ENCODE data around the gene COMT. TPM values are rescaled to one million over a fixed set of nuclear protein-coding genes. Genes with fewer than 3 reads are reported as not detected.

The COMT gene
- total and polyA plus RNA-seq, 4 donors: 75.3 to 430 (median 146) TPM

DNA sequence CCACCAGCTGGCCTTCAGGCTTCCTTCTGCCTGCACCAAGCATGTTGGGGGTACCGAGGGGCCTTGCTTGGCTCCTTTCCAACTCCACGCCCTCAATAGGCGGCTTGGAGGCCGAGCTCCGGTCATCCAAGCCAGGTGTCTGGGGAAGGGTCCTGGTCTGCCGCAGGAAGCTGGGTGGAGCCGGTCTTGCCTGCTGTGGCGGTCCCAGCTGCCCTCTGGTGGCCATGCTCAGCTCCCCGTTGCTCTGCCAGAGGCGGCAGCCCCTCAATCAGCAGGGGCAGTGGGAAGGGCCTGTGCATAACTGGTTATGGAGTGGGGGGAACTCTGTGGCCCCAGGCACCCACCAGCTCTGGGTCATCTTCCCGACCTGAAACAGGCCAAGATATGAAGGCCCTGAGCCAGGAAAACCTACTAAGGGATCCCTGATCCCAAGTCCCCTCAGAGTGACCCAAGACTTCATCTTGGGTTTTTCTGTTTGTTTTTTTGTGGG, 71.9 kb downstream of the COMT start:
- peak; percentile 77 for DNase-seq (ENCODE audit: low spot score)
- peaks cover 5 to 41% (median 28%) of the 10 kb centered on the region in 4 donors for H3K4me1 ChIP-seq (ENCODE audit: control insufficient read depth in 4 of 4, insufficient read depth in 4 of 4, low read length in 3 of 4)

DNA sequence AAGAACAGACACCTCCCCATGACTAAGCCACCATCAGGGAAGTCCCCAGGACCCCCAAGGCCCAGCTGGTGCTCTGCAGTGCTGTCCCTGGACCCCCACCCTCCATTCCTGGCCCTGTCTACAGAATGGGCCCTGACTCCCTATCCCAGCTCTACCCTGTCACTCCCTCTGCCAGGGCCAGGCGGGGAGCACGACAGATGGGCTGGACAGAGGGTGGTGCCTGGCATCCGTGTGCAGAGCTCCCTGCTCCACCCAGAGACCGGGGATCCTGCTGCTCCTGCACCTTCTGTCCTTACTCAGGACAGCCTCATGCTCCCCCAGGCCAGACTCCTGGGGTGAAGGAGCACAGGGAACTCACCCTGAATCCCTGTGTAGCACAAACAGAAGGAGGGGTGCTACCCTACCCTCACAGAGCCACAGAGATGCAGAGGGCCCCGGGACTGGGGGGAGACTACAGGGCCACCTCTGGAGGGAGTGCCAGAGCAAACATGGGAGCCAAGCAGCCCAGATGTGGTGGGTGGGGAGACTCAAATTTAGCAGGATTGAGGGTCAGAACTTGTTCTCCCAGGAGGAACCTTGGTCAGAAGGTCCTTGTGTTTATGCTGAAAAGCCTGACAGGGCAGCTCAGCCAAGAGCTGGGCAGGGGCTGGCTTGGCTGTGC, 73.1 kb downstream of the COMT start:
- H3K27ac ChIP-seq (ENCODE audit: low read depth in 1 of 2, low read length in 2 of 2): no peak overlapping the region
- H3K36me3 ChIP-seq (ENCODE audit: control insufficient read depth in 4 of 4, insufficient read depth in 3 of 4, low read depth in 1 of 4, low read length in 3 of 4): no peaks in the 10 kb centered on the region
- no peaks in the 10 kb centered on the region for H3K27me3 ChIP-seq (ENCODE audit: control insufficient read depth in 4 of 4, insufficient read depth in 4 of 4, low read length in 3 of 4)
- H3K4me3 ChIP-seq (ENCODE audit: low read depth in 1 of 3, low read length in 3 of 3): no peak overlapping the region
- WGBS: 43% methylated on average over 5 of the region's 5 CpGs
- H3K4me1 ChIP-seq (ENCODE audit: control insufficient read depth in 4 of 4, insufficient read depth in 4 of 4, low read length in 3 of 4): peaks cover 5 to 41% (median 28%) of the 10 kb centered on the region in 4 donors
- no peak for DNase-seq (ENCODE audit: low spot score)
- TF ChIP-seq HNF4G (IDR thresholded peaks at IDR 0.05) (no peak), RAD21 (IDR thresholded peaks at IDR 0.05) (peak in 1 of 2 donors; percentile 18)
- no peak overlapping the region for H3K9ac ChIP-seq (ENCODE audit: low read depth in 1 of 2, low read length in 2 of 2)
- no peaks in the 10 kb centered on the region for H3K9me3 ChIP-seq (ENCODE audit: control insufficient read depth in 4 of 4, low read length in 3 of 4)

More for the DNA sequence above, 71.9 kb downstream of the COMT start:
- 48% methylated on average over 11 of the region's 11 CpGs for WGBS
- Histone ChIP-seq H3K9me3 (ENCODE audit: control insufficient read depth in 4 of 4, low read length in 3 of 4) (no peaks in the 10 kb centered on the region), H3K36me3 (ENCODE audit: control insufficient read depth in 4 of 4, insufficient read depth in 3 of 4, low read depth in 1 of 4, low read length in 3 of 4) (no peaks in the 10 kb centered on the region), H3K4me3 (ENCODE audit: low read depth in 1 of 3, low read length in 3 of 3) (no peak overlapping the region), H3K27me3 (ENCODE audit: control insufficient read depth in 4 of 4, insufficient read depth in 4 of 4, low read length in 3 of 4) (no peaks in the 10 kb centered on the region), H3K27ac (ENCODE audit: low read depth in 1 of 2, low read length in 2 of 2) (no peak overlapping the region), H3K9ac (ENCODE audit: low read depth in 1 of 2, low read length in 2 of 2) (no peak overlapping the region)
- peak; percentile 68 to 87 for TF ChIP-seq RAD21 (IDR thresholded peaks at IDR 0.05)
- TF ChIP-seq HNF4A (conservative IDR thresholded peaks at IDR 0.05): no peak
- TF ChIP-seq, protein P1, sequence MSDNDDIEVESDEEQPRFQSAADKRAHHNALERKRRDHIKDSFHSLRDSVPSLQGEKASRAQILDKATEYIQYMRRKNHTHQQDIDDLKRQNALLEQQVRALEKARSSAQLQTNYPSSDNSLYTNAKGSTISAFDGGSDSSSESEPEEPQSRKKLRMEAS (IDR thresholded peaks at IDR 0.05): no peak
- TF ChIP-seq, protein P2, sequence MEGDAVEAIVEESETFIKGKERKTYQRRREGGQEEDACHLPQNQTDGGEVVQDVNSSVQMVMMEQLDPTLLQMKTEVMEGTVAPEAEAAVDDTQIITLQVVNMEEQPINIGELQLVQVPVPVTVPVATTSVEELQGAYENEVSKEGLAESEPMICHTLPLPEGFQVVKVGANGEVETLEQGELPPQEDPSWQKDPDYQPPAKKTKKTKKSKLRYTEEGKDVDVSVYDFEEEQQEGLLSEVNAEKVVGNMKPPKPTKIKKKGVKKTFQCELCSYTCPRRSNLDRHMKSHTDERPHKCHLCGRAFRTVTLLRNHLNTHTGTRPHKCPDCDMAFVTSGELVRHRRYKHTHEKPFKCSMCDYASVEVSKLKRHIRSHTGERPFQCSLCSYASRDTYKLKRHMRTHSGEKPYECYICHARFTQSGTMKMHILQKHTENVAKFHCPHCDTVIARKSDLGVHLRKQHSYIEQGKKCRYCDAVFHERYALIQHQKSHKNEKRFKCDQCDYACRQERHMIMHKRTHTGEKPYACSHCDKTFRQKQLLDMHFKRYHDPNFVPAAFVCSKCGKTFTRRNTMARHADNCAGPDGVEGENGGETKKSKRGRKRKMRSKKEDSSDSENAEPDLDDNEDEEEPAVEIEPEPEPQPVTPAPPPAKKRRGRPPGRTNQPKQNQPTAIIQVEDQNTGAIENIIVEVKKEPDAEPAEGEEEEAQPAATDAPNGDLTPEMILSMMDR (IDR thresholded peaks at IDR 0.05; ENCODE audit: low read depth, low read length, missing input control): peak; percentile 47
- TF ChIP-seq, protein P3, sequence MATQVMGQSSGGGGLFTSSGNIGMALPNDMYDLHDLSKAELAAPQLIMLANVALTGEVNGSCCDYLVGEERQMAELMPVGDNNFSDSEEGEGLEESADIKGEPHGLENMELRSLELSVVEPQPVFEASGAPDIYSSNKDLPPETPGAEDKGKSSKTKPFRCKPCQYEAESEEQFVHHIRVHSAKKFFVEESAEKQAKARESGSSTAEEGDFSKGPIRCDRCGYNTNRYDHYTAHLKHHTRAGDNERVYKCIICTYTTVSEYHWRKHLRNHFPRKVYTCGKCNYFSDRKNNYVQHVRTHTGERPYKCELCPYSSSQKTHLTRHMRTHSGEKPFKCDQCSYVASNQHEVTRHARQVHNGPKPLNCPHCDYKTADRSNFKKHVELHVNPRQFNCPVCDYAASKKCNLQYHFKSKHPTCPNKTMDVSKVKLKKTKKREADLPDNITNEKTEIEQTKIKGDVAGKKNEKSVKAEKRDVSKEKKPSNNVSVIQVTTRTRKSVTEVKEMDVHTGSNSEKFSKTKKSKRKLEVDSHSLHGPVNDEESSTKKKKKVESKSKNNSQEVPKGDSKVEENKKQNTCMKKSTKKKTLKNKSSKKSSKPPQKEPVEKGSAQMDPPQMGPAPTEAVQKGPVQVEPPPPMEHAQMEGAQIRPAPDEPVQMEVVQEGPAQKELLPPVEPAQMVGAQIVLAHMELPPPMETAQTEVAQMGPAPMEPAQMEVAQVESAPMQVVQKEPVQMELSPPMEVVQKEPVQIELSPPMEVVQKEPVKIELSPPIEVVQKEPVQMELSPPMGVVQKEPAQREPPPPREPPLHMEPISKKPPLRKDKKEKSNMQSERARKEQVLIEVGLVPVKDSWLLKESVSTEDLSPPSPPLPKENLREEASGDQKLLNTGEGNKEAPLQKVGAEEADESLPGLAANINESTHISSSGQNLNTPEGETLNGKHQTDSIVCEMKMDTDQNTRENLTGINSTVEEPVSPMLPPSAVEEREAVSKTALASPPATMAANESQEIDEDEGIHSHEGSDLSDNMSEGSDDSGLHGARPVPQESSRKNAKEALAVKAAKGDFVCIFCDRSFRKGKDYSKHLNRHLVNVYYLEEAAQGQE (IDR thresholded peaks at IDR 0.05): no peak

DNA sequence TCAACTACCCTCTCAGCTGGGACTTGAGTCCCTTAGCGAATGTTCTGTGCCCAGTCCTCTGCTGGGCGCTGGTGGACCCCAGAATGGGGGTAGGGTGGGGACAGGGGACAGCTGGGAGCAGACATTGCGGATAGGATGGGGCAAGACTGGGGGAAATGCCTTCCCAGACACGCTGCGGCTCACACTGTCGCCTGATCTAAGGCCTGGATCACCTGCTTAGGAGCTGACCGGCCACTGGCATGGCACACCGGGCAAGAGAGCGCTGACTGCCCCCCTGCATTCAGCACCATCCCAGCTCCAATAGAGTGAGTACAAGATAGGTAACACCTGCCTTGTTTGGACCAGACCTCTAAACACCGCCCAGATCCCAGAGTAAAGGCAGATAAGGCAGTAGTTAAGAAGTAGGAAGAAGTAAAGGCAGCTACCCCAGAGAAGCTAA, 73.6 kb downstream of the COMT start:
- peaks cover 5 to 42% (median 27%) of the 10 kb centered on the region in 4 donors for H3K4me1 ChIP-seq (ENCODE audit: control insufficient read depth in 4 of 4, insufficient read depth in 4 of 4, low read length in 3 of 4)
- peak overlapping the region in 1 of 2 donors; percentile 45 for H3K27ac ChIP-seq (ENCODE audit: low read depth in 1 of 2, low read length in 2 of 2)
- no peak overlapping the region for H3K4me3 ChIP-seq (ENCODE audit: low read depth in 1 of 3, low read length in 3 of 3)
- H3K9me3 ChIP-seq (ENCODE audit: control insufficient read depth in 4 of 4, low read length in 3 of 4): no peaks in the 10 kb centered on the region
- WGBS: 93% methylated on average over 10 of the region's 10 CpGs
- TF ChIP-seq FOXA2 (IDR thresholded peaks at IDR 0.05): no peak
- TF ChIP-seq SP1 (IDR thresholded peaks at IDR 0.05): no peak
- TF ChIP-seq, protein P4, sequence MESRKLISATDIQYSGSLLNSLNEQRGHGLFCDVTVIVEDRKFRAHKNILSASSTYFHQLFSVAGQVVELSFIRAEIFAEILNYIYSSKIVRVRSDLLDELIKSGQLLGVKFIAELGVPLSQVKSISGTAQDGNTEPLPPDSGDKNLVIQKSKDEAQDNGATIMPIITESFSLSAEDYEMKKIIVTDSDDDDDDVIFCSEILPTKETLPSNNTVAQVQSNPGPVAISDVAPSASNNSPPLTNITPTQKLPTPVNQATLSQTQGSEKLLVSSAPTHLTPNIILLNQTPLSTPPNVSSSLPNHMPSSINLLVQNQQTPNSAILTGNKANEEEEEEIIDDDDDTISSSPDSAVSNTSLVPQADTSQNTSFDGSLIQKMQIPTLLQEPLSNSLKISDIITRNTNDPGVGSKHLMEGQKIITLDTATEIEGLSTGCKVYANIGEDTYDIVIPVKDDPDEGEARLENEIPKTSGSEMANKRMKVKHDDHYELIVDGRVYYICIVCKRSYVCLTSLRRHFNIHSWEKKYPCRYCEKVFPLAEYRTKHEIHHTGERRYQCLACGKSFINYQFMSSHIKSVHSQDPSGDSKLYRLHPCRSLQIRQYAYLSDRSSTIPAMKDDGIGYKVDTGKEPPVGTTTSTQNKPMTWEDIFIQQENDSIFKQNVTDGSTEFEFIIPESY (IDR thresholded peaks at IDR 0.05): no peak
- TF ChIP-seq GABPA (IDR thresholded peaks at IDR 0.05 in 1 of 2, conservative IDR thresholded peaks at IDR 0.05 in 1 of 2): no peak
- no peak for TF ChIP-seq FOXA1 (IDR thresholded peaks at IDR 0.05)
- TF ChIP-seq RXRA (IDR thresholded peaks at IDR 0.05): no peak
- TF ChIP-seq RAD21 (IDR thresholded peaks at IDR 0.05): no peak
- TF ChIP-seq, protein P2 (IDR thresholded peaks at IDR 0.05; ENCODE audit: low read depth, low read length, missing input control): no peak
- no peak for TF ChIP-seq NR2F2 (IDR thresholded peaks at IDR 0.05)
- TF ChIP-seq, protein P1 (IDR thresholded peaks at IDR 0.05): no peak
- TF ChIP-seq HNF4A (conservative IDR thresholded peaks at IDR 0.05): no peak
- TF ChIP-seq HNF4G (IDR thresholded peaks at IDR 0.05): no peak
- no peak for TF ChIP-seq TAF1 (conservative IDR thresholded peaks at IDR 0.05)
- no peak for TF ChIP-seq EGR1 (IDR thresholded peaks at IDR 0.05; ENCODE audit: low read depth in 2 of 2)
- TF ChIP-seq YY1 (IDR thresholded peaks at IDR 0.05): no peak
- no peaks in the 10 kb centered on the region for H3K27me3 ChIP-seq (ENCODE audit: control insufficient read depth in 4 of 4, insufficient read depth in 4 of 4, low read length in 3 of 4)
- no peak for DNase-seq (ENCODE audit: low spot score)
- peak overlapping the region in 1 of 2 donors; percentile 33 for H3K9ac ChIP-seq (ENCODE audit: low read depth in 1 of 2, low read length in 2 of 2)
- H3K36me3 ChIP-seq (ENCODE audit: control insufficient read depth in 4 of 4, insufficient read depth in 3 of 4, low read depth in 1 of 4, low read length in 3 of 4): no peaks in the 10 kb centered on the region

Measured in liver (tissue), 9 donors.